Activated CD4-positive, alpha-beta memory T cell treated with anti-CD3 and anti-CD28 coated beads, Interleukin-2, amount 10 ng/mL, durations not matched to agents 7 days and 5 days (primary cell): Measurements from ENCODE around the gene CLEC14A. TPM values are rescaled to one million over a fixed set of nuclear protein-coding genes. Genes with fewer than 3 reads are reported as not detected.

Experiments used
- CTCF ChIA-PET: fragments of 350-600 bp; sonication (Branson Sonifier 250); formaldehyde crosslinking; loops from one replicate; lab custom pipeline; 2021; ENCODE audit warnings: antibody characterized with exemption, inconsistent platforms; lab: Charles Lee
- POLR2A ChIA-PET: fragments of 350-600 bp; sonication (Branson Sonifier 250); formaldehyde crosslinking; loops from one replicate; lab custom pipeline; 2021; ENCODE audit warnings: antibody characterized with exemption; lab: Charles Lee
- DNase-seq: peaks from one replicate; pipeline ENCODE4 v3.0.0-alpha.2; 2020
- H3K27ac Mint-ChIP-seq: one replicate; pipeline ENCODE4 v1.8.0; 2021; ENCODE audit warnings: mild to moderate bottlenecking, mixed read lengths
- H3K27me3 Mint-ChIP-seq: one replicate; pipeline ENCODE4 v1.8.0; 2021; ENCODE audit warnings: mixed read lengths
- H3K36me3 Mint-ChIP-seq: one replicate; pipeline ENCODE4 v1.8.0; 2021; ENCODE audit warnings: low read depth, mixed read lengths
- H3K4me1 Mint-ChIP-seq: one replicate; pipeline ENCODE4 v1.8.0; 2021; ENCODE audit warnings: mixed read lengths
- H3K4me3 Mint-ChIP-seq: one replicate; pipeline ENCODE4 v1.8.0; 2021; ENCODE audit warnings: mild to moderate bottlenecking, mixed read lengths
- H3K9me3 Mint-ChIP-seq: one replicate; pipeline ENCODE4 v1.8.0; 2021; ENCODE audit warnings: mixed read lengths
- total RNA-seq, 2 experiments: library from RNA; stranded (reverse); gene quantifications; one replicate each; pipeline ENCODE4 v1.2.3, GENCODE V29; 2021

Gene CLEC14A, protein sequence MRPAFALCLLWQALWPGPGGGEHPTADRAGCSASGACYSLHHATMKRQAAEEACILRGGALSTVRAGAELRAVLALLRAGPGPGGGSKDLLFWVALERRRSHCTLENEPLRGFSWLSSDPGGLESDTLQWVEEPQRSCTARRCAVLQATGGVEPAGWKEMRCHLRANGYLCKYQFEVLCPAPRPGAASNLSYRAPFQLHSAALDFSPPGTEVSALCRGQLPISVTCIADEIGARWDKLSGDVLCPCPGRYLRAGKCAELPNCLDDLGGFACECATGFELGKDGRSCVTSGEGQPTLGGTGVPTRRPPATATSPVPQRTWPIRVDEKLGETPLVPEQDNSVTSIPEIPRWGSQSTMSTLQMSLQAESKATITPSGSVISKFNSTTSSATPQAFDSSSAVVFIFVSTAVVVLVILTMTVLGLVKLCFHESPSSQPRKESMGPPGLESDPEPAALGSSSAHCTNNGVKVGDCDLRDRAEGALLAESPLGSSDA
- not detected for total RNA-seq

DNA sequence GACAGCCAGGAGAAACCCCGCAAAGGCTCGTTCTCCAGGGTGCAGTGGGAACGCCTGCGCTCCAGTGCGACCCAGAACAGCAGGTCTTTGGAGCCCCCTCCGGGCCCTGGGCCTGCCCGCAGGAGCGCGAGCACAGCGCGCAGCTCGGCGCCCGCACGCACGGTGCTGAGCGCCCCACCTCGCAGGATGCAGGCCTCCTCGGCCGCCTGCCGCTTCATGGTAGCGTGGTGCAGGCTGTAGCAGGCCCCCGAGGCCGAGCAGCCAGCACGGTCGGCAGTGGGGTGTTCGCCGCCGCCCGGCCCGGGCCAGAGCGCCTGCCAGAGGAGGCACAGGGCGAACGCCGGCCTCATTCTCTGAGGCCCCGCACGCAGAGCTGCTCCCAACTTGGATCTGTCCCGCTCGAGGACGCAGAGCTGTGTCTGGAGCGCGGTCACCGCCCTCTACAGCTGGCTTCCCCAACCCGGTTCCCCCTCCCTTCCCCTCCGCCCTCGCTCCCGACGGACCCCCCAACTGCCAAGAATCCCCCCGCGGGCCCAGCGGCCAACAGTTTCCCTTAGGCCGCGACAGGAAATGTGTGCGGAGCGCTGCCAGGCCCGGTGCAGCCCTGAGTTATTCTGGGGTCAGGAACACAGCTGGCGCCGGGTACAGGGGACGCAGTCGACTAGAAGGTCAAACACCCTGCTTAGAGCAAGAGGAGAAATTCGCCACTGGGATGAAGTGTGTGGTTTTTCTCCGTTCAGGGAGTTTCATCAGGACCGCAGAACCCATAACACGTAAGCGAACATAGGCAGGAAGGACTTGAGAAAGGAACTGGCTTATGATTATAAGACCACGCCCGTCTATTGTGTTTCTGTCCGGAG, at the start of gene CLEC14A:
Gene CLEC14A, minus strand, starts transcription at position 421 of the 860 bp plus-strand sequence. Its CDS starts 71 bp downstream, at position 350.
- H3K27me3 Mint-ChIP-seq: peaks cover 51% of the 10 kb centered on the region
- POLR2A ChIA-PET: no interaction called here
- no peaks in the 10 kb centered on the region for H3K36me3 Mint-ChIP-seq
- no peak within 1 kb of the TSS for H3K27ac Mint-ChIP-seq
- peak within 1 kb of the TSS; percentile 41 for H3K4me3 Mint-ChIP-seq
- peak; percentile 19 for DNase-seq
- H3K9me3 Mint-ChIP-seq: no peaks in the 10 kb centered on the region
- CTCF ChIA-PET: no interaction called here
- peaks cover 14% of the 10 kb centered on the region for H3K4me1 Mint-ChIP-seq

GRCh38 chr14:38302966-38303365, 47.1 kb upstream of the CLEC14A start:
- ChIA-PET POLR2A (no interaction called here), CTCF (no interaction called here)
- DNase-seq: no peak
- Mint-ChIP-seq H3K9me3 (no peaks in the 10 kb centered on the region), H3K4me1 (no peaks in the 10 kb centered on the region), H3K4me3 (no peak overlapping the region), H3K36me3 (no peaks in the 10 kb centered on the region), H3K27me3 (no peaks in the 10 kb centered on the region), H3K27ac (no peak overlapping the region)

GRCh38 chr14:38302034-38302433, 46.1 kb upstream of the CLEC14A start:
- ChIA-PET CTCF (no interaction called here), POLR2A (no interaction called here)
- H3K4me1 Mint-ChIP-seq: no peaks in the 10 kb centered on the region
- H3K4me3 Mint-ChIP-seq: no peak overlapping the region
- no peak for DNase-seq
- no peaks in the 10 kb centered on the region for H3K36me3 Mint-ChIP-seq
- no peak overlapping the region for H3K27ac Mint-ChIP-seq
- no peaks in the 10 kb centered on the region for H3K9me3 Mint-ChIP-seq
- H3K27me3 Mint-ChIP-seq: no peaks in the 10 kb centered on the region

- no peaks in the 10 kb centered on the region for H3K36me3 Mint-ChIP-seq
- ChIA-PET POLR2A (no interaction called here), CTCF (no interaction called here)
- no peaks in the 10 kb centered on the region for H3K4me1 Mint-ChIP-seq
- H3K27ac Mint-ChIP-seq: no peak overlapping the region
- H3K9me3 Mint-ChIP-seq: no peaks in the 10 kb centered on the region
- H3K4me3 Mint-ChIP-seq: no peak overlapping the region
- DNase-seq: no peak
- H3K27me3 Mint-ChIP-seq: no peaks in the 10 kb centered on the region
Observed at GRCh38 chr14:38297681-38298080, 41.8 kb upstream of the CLEC14A start.

- CTCF ChIA-PET: no interaction called here
Observed at GRCh38 chr14:38291681-38292467, 36.0 kb upstream of the CLEC14A start.

DNA sequence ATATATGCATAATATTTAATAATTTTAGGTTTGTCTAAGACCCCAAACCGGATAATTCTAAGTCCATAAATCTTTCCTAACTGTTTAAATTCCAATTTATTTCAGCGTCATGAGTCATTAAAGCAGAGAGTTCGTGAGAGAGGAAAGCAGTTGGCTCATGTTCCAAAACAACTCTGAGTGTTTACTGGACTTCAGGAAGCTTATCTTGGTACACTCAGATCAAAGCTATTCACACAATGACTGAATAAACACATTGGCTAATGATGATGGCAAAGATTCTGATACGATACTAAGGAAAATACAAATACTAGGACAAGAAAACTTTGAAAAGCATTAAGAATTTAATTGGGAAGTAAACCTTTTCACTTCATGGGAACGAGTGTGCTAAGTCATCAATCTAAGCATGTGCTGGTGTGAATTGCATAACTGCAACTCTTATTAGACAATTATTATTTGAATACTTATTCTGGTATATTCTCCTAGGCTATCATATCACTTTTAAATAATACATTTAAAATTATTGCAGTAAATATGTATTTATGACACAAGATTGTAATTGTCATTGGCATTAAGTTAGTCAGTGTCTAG, 34.8 kb upstream of the CLEC14A start:
- Mint-ChIP-seq H3K9me3 (no peaks in the 10 kb centered on the region), H3K4me3 (no peak overlapping the region), H3K27ac (no peak overlapping the region), H3K27me3 (no peaks in the 10 kb centered on the region), H3K36me3 (no peaks in the 10 kb centered on the region), H3K4me1 (no peaks in the 10 kb centered on the region)
- DNase-seq: no peak
- POLR2A ChIA-PET: no interaction called here
- CTCF ChIA-PET: no interaction called here

More at GRCh38 chr14:38291681-38292467, 36.0 kb upstream of the CLEC14A start:
- no peaks in the 10 kb centered on the region for H3K27me3 Mint-ChIP-seq
- no peaks in the 10 kb centered on the region for H3K9me3 Mint-ChIP-seq
- no peak overlapping the region for H3K4me3 Mint-ChIP-seq
- DNase-seq: no peak
- H3K4me1 Mint-ChIP-seq: no peaks in the 10 kb centered on the region
- no peaks in the 10 kb centered on the region for H3K36me3 Mint-ChIP-seq
- POLR2A ChIA-PET: no interaction called here
- H3K27ac Mint-ChIP-seq: no peak overlapping the region

- ChIA-PET POLR2A (no interaction called here), CTCF (no interaction called here)
- no peak overlapping the region for H3K27ac Mint-ChIP-seq
- H3K4me3 Mint-ChIP-seq: no peak overlapping the region
- no peaks in the 10 kb centered on the region for H3K4me1 Mint-ChIP-seq
- no peak for DNase-seq
- H3K36me3 Mint-ChIP-seq: no peaks in the 10 kb centered on the region
- H3K27me3 Mint-ChIP-seq: peaks cover 1% of the 10 kb centered on the region
- H3K9me3 Mint-ChIP-seq: no peaks in the 10 kb centered on the region
Observed at GRCh38 chr14:38286452-38286851, 30.6 kb upstream of the CLEC14A start.

GRCh38 chr14:38285962-38286361, 30.1 kb upstream of the CLEC14A start:
- no peaks in the 10 kb centered on the region for H3K9me3 Mint-ChIP-seq
- H3K4me1 Mint-ChIP-seq: no peaks in the 10 kb centered on the region
- no peak for DNase-seq
- POLR2A ChIA-PET: no interaction called here
- H3K27me3 Mint-ChIP-seq: peaks cover 1% of the 10 kb centered on the region
- no peak overlapping the region for H3K27ac Mint-ChIP-seq
- CTCF ChIA-PET: no interaction called here
- H3K36me3 Mint-ChIP-seq: no peaks in the 10 kb centered on the region
- no peak overlapping the region for H3K4me3 Mint-ChIP-seq

GRCh38 chr14:38282936-38283335, 27.0 kb upstream of the CLEC14A start:
- H3K27ac Mint-ChIP-seq: no peak overlapping the region
- H3K4me1 Mint-ChIP-seq: no peaks in the 10 kb centered on the region
- CTCF ChIA-PET: no interaction called here
- no peaks in the 10 kb centered on the region for H3K9me3 Mint-ChIP-seq
- H3K36me3 Mint-ChIP-seq: no peaks in the 10 kb centered on the region
- no peak overlapping the region for H3K4me3 Mint-ChIP-seq
- peaks cover 4% of the 10 kb centered on the region for H3K27me3 Mint-ChIP-seq
- DNase-seq: no peak
- POLR2A ChIA-PET: no interaction called here

DNA sequence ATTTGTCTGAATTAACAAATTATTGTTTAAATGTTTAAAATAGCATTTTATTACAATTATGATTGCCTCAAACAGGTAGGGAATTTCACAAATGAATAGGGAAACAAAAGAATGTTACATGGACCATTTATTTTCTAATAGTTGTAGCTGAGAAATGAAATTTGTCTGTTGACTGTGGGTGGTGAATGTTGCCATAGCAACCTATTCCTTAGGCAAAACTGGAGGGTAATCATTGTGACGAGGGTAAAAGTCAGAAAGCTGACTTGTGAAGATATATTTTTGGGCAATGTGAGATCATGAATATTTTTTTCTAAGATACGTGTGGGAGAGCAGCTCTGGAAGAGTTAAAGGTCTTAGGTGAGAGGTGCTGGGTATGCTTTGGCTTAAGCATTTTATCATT, 24.2 kb upstream of the CLEC14A start:
- POLR2A ChIA-PET: no interaction called here

GRCh38 chr14:38279572-38279971, 23.7 kb upstream of the CLEC14A start:
- H3K4me3 Mint-ChIP-seq: no peak overlapping the region
- no peaks in the 10 kb centered on the region for H3K9me3 Mint-ChIP-seq
- no peak for DNase-seq
- CTCF ChIA-PET: no interaction called here
- H3K4me1 Mint-ChIP-seq: no peaks in the 10 kb centered on the region
- H3K27me3 Mint-ChIP-seq: peaks cover 4% of the 10 kb centered on the region
- H3K36me3 Mint-ChIP-seq: no peaks in the 10 kb centered on the region
- no peak overlapping the region for H3K27ac Mint-ChIP-seq
- POLR2A ChIA-PET: no interaction called here

More for the DNA sequence above, 24.2 kb upstream of the CLEC14A start:
- no peak overlapping the region for H3K4me3 Mint-ChIP-seq
- H3K27ac Mint-ChIP-seq: no peak overlapping the region
- H3K27me3 Mint-ChIP-seq: peaks cover 4% of the 10 kb centered on the region
- H3K9me3 Mint-ChIP-seq: no peaks in the 10 kb centered on the region
- no peaks in the 10 kb centered on the region for H3K4me1 Mint-ChIP-seq
- H3K36me3 Mint-ChIP-seq: no peaks in the 10 kb centered on the region
- CTCF ChIA-PET: no interaction called here
- no peak for DNase-seq

GRCh38 chr14:38278035-38278434, 22.1 kb upstream of the CLEC14A start:
- POLR2A ChIA-PET: no interaction called here
- no peaks in the 10 kb centered on the region for H3K9me3 Mint-ChIP-seq
- CTCF ChIA-PET: no interaction called here
- H3K27ac Mint-ChIP-seq: no peak overlapping the region
- H3K27me3 Mint-ChIP-seq: peaks cover 3% of the 10 kb centered on the region
- no peaks in the 10 kb centered on the region for H3K4me1 Mint-ChIP-seq
- no peak overlapping the region for H3K4me3 Mint-ChIP-seq
- no peaks in the 10 kb centered on the region for H3K36me3 Mint-ChIP-seq
- DNase-seq: no peak
